Spleen (tissue), 7 donors: ENCODE results near the gene NEK1.

Experiments used
- POLR2A ChIP-seq, 3 donors: fragments of 450-650 bp; IDR thresholded peaks; one replicate each; pipeline ENCODE4 v1.5.1; 2017; ENCODE audit warnings: antibody characterized with exemption in 3 of 3, mild to moderate bottlenecking in 1 of 3
- TF ChIP-seq, protein P1 (sequence below), 11 experiments: fragments of 200-600 bp in 7 of 11; fragments of 450-650 bp in 4 of 11; sonication (generic) in 4 of 11; IDR thresholded peaks in 8 of 11; conservative IDR thresholded peaks in 3 of 11; 1 replicate in 7 of 11; 2 replicates in 4 of 11; pipeline versions ENCODE4 v1.4.0 to v1.8.0; 2016 to 2021; ENCODE audit warnings: antibody characterized with exemption in 11 of 11, inconsistent platforms in 4 of 11, mild to moderate bottlenecking in 1 of 11
- donor health status: DM: no; HTN: no; CAD: no; lungs with moderate emphysema.
- donor health status: DM: no; HTN: no; CAD: no.
- donor health status: DM: no; HTN: no; CAD: no.

DNA sequence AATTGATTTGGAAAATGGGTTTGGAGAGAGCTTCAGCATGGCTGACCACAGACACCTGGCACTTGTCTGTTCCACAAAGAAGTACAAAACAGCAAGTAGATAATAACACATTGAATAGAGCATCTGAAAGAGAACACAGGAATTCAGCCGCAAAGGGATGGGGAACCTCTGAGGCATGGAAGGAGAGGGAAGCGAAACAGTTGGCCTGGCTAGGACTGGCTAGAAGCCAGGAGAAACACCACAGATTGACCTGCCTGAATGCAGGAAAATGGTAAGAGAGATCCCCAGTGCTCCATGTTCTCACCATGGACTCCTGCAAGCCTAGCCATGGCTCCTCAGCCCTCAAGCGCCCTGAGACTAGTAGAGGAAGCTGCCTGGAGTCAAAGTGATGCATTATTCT lies 171.9 kb downstream of the NEK1 start:
- no peak for TF ChIP-seq POLR2A (IDR thresholded peaks at IDR 0.05)
- TF ChIP-seq, protein P1, sequence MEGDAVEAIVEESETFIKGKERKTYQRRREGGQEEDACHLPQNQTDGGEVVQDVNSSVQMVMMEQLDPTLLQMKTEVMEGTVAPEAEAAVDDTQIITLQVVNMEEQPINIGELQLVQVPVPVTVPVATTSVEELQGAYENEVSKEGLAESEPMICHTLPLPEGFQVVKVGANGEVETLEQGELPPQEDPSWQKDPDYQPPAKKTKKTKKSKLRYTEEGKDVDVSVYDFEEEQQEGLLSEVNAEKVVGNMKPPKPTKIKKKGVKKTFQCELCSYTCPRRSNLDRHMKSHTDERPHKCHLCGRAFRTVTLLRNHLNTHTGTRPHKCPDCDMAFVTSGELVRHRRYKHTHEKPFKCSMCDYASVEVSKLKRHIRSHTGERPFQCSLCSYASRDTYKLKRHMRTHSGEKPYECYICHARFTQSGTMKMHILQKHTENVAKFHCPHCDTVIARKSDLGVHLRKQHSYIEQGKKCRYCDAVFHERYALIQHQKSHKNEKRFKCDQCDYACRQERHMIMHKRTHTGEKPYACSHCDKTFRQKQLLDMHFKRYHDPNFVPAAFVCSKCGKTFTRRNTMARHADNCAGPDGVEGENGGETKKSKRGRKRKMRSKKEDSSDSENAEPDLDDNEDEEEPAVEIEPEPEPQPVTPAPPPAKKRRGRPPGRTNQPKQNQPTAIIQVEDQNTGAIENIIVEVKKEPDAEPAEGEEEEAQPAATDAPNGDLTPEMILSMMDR (IDR thresholded peaks at IDR 0.05 in 8 of 11, conservative IDR thresholded peaks at IDR 0.05 in 3 of 11), result no peak
